ENCODE data around the gene RNF152.

The RNF152 gene

DNA sequence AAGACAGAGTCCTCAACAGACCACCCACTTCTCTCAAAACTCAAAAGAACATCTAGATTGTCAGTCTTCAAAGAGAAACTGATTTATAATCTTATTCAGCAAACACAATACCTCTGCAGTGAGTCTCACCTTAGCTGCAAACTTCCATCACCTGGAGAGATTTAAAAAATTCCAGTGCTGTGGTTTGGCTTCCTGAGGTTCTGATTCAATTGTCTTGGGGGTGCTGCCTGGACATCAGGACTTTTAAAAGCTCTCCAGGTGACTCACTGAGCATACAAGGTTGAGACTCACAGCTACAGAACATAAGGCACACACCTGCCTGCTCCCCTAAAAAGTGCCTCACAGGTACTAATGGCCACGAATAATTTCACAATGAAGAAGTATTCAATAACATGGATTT is 40.3 kb downstream of the RNF152 start:
- DNase-seq: no peak

DNA sequence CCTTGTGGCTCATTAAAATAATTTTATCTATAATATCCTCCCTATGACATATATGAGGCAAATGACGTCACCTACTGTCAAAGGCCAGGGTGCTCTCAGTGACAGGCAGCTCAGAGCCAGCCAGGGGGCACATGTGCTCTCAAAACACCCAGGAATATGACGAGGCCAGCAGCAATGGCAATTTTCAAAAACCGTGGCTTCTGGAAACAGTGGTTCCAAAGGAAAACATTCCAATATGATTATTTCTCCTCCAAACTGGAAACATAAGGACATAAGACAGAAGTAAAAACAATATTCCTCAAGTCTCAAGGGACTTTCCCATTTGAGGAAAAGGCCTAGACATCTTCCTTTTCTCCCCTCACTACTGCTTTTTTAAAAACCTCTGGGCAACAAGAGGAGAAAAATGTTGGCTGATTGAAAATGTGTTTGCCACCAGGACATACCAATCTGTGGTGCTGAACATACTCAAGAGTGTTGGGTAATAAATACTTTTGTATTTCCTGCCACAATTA is 40.8 kb downstream of the RNF152 start:
- DNase-seq: no peak

DNA sequence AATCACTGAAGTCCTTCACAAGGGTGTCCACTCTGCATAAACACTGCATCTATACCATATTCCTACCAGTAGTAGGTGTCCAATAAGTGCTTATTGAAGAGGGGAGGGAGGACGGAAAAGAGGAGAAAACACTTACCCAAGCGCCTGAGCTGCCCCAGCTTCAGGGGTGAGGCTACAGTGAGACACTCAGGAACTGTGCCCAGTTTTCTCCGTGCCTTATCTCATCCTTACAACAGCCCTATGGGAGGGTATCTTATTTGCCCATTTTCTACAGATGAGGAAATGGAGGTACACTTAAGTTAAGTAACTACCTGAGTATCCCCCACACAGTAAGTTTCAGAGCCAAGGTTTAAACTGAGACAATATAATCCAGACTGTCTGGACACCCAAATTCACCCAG is 41.5 kb downstream of the RNF152 start:
- peak; percentile 1 for DNase-seq

DNA sequence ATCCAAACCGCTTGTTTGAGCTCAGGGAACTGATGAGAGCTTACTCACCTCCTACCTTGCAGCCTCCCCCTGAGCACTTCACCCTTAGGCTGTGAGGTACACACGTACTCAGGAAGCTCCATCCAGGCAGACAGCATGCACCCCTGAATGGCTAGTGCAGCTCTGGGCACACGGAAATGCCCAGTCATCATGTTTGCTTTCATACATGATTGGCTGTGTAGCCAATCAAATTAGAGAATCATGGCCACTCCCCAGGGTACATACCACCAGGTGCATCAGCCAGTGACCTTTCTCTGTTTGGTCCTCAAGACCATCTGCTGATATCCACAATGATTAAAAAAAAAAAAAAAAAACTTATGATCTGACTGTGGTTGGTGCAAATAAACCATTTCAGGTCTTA is 42.1 kb downstream of the RNF152 start:
- no peak for DNase-seq

DNA sequence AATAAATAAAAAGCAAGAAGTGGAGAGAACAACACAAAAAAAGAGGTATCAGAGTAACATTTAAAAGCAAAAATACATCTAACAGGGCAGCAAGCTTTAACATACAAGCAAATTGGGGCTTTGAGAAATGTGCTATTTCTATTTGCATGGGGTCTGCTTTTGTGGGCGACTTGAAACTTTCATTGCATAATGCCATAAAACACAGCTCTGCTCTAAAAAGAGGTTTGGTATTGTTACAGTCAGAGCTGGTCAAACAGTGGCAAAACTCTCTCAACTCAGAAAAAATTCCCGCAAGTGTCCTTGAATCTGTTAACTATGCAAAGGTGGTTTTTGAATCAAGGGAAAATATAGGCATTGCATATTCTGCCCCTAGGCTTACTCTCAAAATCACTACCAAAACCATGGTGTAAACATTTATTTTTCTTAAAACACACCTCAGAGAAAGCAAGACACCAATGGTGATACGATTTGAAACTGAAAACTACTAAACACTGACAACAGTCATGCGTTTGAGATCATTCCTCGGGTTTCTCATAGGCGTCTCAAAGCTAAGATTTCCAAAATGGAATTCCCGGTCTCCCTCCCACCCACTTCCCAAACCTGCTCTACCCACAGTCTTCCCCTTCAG is 45.5 kb downstream of the RNF152 start:
- DNase-seq: no peak

DNA sequence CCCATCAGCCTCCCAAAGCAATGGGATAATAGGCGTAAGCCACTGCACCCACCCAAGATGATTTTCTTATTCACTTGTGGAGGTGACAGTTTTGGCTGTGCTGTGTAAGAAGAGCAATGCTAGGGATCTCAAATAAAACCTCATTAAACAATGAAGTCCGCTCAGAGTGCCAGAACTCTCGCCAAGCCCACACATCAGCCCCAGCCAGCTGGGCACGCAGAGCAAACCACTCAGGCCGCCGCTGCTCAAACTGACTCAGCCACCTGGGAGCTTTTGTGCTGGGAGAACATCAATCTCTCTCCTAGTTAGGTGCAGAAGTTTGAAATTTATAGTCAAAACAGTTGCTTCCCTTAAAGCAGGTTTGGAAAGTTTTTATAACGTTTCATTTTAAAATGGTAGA is 47.6 kb downstream of the RNF152 start:
- no peak for DNase-seq

DNA sequence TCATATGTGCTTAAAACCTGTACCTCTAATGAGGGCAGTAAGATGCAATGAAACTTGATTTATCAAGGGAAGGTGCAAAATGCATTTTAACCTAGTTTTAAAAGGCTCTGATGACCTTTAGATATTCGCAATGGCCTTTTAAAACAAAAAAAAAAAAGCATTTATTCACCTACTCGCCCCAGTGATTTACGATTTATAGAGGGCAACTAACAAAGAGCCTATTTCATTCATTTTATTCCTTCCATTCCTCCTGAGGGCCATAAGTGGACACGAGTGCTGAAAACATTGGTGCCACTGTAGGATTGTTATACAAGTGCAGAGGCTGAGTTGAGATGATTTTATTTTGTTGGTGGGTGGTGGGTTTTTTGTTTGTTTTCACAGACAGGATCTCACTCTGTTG is 48.1 kb downstream of the RNF152 start:
- no peak for DNase-seq

DNA sequence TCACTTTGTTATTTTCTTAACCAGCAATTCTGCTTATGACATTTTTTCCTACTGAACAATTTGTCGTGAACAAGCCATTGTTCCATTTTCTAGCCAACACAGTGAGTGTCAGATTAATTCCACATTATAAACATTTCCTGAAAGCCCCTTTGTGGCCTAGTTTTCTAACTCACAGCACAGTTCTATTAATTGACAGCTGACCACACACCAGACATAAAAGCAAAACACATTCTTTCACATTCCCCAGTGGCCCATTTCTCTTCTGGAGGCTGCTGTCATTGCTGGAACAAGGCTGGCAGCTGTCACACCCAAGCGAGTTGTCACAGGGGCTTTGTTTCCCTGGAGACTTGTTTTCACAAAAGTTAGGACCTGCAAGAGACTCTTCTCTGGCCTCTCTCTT is 50.7 kb downstream of the RNF152 start:
- DNase-seq: no peak

DNA sequence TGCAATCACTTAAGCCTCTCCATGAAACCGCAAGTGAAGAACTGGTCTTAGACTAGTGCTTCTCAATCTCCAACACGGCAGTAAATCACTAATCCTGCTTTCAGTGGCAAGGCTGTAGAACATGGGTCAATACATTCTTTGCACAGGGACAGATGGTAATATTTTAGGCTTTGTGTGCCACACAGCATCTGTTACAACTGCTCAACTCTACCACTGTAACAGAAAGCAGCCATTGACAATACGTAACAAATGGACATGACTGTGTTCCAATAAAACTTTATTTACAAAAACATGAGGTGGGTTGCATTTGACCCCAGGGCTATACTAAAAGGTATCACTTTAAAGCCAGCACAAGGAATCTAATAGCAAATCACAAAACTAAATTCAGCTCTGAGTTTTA is 51.1 kb downstream of the RNF152 start:
- no peak for DNase-seq

DNA sequence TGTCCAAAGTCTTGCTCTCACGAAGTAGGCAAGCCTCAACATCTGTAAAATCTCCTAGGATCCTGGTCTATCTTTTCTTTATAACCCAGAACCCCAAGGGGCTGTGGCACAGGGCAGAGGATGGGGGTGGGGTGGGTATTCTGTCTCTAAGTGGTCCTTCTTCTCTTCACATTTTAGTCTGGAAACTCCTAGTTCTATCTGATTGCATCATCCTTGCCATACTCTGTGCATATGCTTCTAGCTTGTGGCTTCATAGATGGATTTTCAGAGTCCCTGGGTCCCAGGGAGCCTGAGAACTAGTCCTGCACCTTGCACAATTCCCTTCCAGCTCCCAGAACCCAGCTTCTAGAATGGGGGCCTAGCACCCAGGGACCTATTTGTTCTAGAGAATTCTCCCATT is 52.5 kb downstream of the RNF152 start:
- DNase-seq: no peak

DNA sequence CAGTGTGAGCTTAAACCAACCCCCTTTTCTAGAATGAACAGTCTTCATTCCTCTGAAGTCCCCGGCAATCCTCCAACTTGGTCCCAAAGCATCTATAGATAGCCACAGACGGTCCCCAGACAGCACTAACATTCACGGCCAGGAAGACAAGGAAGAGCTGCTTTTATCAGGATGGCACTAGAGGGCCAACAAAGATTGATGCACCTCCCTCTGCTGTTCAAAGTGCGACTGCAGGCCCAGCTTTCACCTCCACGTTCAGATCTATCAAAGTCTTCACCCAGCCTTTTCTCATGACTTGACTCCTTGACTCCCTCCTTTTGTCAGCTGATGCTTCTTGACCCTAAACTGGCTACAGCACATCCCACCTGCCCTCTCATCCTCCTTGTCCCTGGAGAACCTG is 54.3 kb downstream of the RNF152 start:
- DNase-seq: no peak

DNA sequence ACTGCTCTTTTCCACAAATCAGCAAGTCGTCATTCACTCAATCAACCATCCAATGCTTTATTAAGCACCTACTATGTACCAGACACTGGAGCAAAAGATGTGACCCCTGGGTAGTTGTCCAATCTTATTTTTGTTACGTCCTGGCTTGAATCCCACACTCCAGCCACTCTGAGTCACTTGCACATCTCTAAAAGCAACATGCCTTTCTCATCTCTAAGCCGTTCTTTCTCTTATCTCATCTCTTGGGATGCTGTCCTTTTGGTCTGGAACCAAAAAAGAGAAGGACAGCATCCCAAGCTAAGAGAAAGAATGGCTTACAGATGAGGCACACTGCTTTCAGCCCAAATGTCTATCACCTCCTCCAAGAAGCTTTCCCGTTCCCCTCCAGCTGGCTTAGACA is 58.8 kb downstream of the RNF152 start:
- no peak for DNase-seq

DNA sequence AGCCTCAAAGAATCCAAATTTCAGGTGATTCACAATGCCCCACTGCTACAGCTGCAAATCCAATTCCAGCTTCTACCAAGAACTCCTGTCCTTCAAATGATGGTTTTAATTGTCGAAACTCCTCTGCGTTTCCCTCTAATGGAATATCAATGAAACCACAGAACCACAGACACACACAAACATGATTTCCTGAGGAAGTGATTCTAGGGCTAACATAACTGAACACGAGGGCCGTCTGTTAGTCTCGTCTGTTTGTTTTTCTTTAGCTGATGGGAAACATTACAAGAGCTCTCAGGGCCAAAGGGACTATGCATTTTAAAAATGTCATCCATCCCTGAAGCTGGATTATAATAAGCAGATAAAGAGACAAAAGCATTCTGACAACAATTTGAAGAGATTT is 59.4 kb downstream of the RNF152 start:
- no peak for DNase-seq

DNA sequence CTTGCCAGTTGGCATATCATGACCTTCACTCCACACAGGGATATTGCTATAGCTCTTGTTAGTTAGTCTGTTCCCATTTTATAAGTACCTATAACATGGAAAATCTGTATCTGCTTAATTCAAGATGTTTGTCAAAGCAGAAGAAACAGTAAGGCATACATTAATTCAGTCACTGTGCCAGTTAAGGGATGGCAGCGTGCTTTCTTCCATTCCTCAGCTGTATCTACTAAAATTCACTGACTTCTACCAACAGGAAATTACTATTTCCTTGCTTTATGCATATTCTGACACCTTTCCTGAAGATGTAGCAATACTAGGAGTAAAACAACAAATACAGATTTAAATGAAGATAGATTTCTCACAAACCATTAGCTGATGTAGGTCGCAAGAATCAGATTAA is 59.9 kb downstream of the RNF152 start:
- DNase-seq: no peak

DNA sequence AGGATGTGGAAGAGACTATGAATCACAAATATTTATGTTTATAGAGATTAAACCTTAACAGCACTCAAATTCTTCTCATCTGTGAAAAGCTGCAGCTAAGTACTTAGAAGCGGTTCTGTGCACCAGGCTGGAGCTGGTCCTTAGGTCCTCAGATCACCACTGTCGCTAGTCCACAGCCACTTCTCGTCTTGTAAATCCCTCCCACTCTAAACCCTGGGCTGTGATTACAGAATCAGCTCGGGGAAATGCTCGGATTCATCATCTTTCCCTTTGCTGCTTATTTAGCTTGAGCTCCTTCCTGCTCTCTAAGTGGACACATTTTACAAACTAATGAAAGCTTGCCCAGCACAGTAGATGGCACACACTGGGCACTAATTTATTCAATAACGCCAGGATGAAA is 61.7 kb downstream of the RNF152 start:
- DNase-seq: no peak

DNA sequence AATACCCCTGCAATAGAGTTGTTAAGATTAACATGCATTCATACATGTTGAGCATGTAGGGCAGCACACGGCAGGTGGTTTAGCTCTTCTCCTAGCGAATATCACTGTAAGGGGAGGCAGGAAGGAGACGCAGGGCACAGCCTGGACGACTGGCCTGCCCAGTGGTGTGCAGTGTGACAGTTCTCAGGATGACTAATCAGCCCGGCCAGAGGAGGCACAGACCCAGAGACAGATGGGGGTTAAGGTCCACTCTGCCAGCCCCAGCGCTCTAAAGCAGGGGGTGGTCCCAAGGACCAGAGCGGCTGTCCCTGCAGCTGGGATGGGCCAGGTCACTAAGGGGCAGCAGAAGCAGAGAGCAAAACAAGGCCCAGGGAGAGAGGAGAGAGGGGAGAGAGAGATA is 63.7 kb downstream of the RNF152 start:
- no peak for DNase-seq

DNA sequence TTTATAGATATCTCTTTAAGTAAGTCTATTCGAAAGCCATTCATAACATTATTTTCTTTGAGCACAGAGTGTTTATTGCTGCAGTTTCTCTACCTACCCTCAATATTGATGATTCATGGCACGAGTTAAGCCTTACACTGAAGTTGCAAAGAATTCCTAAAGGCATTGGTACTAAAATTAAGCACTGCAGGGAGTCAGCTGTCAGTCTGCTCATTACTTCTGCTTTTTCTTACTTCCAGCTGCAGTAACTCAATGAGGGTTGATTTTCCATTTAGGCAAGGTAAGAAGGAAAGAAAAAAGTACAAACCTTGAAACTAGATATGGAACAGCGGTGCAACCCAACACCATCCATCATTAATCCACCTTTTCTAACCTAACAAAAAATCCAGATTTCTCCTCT is 65.2 kb downstream of the RNF152 start:
- DNase-seq: no peak

DNA sequence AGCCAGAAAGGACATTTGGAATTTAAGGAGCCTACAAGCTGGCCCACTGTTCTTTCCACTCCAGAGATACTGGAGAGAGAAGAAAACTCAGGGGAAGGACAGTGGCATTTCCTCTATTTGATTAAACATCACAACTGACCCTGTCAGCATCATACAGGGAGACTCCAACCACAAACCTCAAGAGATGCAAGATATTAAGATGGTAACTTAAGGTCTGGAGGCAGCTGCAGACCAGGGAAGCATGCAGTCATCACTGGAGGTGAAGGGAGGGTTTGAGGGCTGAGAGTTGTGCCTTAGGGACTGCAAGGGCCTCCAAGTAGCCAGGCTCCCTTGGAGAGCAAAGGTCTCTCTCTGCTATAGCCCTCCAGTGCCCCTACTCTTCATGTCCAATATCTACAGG is 67.4 kb downstream of the RNF152 start:
- no peak for DNase-seq

DNA sequence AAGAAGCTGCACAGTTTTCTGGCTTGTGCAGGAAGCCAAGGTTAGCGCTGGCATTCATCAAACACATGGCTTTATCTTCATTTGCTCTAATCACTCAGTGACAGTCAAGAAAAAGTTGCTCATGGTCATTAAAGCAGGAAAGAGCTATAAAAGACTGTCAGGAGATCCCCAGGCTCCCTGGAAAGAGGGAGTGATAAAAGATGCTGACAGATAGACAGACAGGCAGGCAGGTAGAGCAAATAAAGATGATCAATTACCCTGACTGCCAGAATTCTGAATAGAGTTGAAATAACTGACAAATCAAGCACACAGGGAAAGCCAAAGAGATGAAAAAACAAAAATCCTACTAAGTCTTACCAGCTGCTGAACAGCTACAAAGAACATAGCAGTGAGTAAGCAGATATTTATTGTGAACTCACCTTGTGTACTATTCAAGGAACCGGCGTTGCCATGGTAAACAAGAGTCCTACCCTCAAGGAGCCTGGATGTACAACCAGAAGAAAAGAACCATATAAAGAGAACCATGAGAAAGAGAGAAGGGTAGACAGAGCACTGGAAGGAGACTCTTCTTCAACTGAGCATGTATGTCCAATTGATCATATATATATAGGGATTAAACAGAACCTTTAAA is 68.0 kb downstream of the RNF152 start:
- no peak for DNase-seq

DNA sequence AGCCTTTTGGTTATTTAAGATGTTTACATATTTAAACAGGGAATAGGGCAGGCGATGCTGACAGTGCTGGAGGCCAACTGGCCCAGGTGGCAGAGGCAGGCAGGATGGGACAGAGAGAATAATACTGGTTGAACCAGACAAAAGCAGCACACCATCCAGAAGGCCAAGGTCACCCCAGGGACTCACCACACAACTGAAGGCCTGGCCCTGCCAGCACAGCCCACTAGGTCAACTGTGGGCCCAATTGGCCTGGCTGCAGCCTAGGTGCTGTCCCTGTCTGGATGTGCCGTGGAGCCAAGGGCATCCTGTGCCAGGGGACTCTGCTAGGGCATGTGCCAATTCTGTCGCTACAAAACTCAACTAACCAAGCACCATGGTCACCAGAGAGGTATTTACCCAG is 69.2 kb downstream of the RNF152 start:
- DNase-seq: no peak

DNA sequence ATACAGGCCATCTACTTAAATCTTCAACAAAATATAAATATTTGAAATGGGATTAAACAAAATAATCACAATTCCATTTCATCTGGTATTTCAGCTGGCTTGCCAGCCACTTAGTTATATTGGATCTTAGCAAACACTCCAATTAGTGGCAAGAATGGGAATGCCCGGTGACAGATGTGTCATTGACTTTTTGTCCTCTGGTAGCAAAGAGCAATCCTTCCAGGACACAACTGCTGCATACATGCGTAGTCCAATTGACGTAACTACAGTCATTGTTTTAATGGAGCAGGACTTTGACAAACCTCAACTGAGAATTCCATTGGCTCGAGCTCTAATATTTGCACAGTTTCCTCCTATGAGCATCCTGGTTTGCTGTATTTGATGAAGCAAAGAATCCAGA is 69.9 kb downstream of the RNF152 start:
- DNase-seq: no peak

DNA sequence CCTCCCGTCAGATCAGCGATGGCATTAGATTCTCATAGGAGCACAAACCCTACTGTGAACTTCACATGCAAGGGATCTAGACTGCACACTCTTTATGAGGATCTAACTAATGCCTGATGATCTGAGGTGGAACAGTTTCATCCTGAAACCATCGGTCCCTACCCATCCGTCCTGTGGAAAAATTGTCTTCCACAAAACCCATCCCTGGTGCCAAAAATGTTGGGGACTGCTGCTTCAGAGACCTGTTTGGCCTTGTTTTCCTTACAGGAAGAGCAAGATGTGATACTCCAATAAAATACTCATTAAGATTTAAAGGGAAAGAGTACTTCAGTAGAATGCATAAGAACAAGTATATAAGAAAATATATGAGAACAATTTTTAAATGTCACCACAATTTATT is 71.1 kb downstream of the RNF152 start:
- DNase-seq: no peak

DNA sequence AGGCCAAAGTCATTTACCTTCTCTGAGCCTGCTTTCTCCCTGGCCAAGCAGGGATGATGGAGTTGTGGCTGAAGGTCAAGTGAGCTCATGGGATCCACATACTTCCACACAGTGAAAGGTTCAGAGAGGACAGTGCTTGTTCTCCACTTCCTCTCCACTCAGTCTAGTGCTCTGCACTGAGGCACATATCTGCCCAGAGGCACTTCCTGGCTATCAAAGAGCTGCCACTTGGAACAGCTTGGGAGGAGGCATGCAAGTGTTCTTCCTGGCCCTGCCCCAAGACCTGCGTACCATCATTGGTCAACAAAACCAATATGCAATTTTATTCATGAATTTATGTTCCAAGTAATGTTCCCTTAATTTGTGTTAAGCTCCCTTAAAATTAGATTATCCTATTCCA is 71.9 kb downstream of the RNF152 start:
- DNase-seq: no peak

DNA sequence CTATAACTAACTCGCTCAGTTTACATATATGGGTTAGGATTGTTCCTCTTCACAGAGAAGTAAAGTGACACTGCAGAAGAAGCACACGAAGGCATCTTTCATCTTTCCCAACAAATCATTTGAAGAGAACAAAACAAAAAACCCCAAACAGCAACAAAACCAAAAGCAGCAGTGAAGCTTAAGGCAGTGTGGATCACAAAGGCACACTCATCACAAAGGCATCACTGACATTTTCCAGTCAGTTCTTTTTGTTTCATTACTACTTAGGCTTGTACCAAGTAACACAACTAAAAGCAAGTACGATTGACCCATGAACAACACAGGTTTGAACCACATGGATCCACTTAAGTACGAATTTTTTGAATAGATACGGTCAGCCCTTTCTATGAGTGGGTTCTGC is 75.7 kb downstream of the RNF152 start:
- DNase-seq: no peak

DNA sequence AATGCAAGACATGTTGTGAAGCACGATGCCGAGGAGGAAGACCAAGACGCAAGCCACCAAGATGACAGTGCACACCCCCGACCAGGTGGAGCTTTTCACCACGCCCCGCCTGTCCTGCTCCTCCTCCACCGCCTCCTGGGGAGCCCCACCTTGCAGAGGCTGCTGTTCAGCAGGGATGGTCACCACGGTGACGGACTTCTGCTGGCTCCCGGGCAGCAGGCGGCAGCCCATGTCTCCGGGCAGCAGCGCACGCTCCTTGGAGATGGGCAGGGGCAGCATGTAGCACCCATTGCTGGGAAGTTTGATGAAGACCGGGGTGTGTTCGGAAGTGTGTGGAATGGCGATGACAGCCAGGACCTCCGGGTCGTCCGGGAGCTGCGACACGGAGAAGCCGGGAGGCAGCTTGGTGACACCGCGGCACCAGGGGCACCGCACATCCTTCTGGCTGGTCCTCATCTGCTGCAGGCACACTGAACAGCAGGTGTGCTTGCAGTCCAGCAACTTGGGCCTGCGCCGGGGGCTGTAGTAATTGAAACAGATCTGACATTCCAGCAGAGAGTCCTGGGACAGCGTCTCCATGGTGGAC is 76.8 kb downstream of the RNF152 start:
- no peak for DNase-seq
